Prostate gland (tissue), 2 donors: ENCODE measurements around the gene POTEB2. TPM values are rescaled to one million over a fixed set of nuclear protein-coding genes. Genes with fewer than 3 reads are reported as not detected.
"Not testable (repeated sequence)": the region's sequence is repeated elsewhere in the genome, so short reads cannot be mapped to it uniquely, and the experiment has no call there.

ENCODE experiments used
- DNase-seq: peaks from one replicate; pipeline ENCODE4 v3.0.0-alpha.2; 2019; ENCODE audit warnings: low spot score
- H3K27ac ChIP-seq, 2 donors: fragments of 200-600 bp; sonication (generic); 2 replicates each; pipeline ENCODE4 v1.5.1; 2017 to 2019
- H3K27me3 ChIP-seq: fragments of 200-600 bp; sonication (generic); replicated peaks from 2 replicates; pipeline ENCODE4 v1.5.1; 2019; ENCODE audit not compliant: insufficient read depth
- H3K36me3 ChIP-seq, 2 donors: fragments of 200-600 bp; sonication (generic); 1 replicate in 1 of 2; 2 replicates in 1 of 2; pipeline versions ENCODE4 v1.5.1 to v1.8.1; 2017 to 2019
- H3K4me1 ChIP-seq: fragments of 200-600 bp; sonication (generic); replicated peaks from 2 replicates; pipeline ENCODE4 v1.5.1; 2019
- H3K4me3 ChIP-seq, 2 donors: fragments of 200-600 bp; sonication (generic); 2 replicates each; pipeline ENCODE4 v1.5.1; 2017 to 2019
- H3K9me3 ChIP-seq: fragments of 200-600 bp; sonication (generic); 2 replicates; pipeline ENCODE4 v1.5.1; 2017
- WGBS: methylation state at CpG from one replicate; pipeline ENCODE4 v1.1.5; 2018; 5-methylcytosine and 5-hydroxymethylcytosine counted together
- intact Hi-C: fragments of 100-400 bp; cut with DNase I; formaldehyde crosslinking; loops from one replicate; pipeline ENCODE4 v1.14.2; 2022
- microRNA-seq: library from miRNA; unstranded; fragments of <30 nt; microRNA quantifications from one replicate; pipeline ENCODE4, GENCODE V29; 2016
- small RNA-seq, 2 donors: library from RNA; depleted of rRNA; stranded (forward); fragments of <200 nt; gene quantifications; one replicate each; pipeline ENCODE3, GENCODE V24; 2016
- total RNA-seq, 2 donors: library from RNA; depleted of rRNA; stranded (reverse); fragments of >200 nt; gene quantifications; one replicate each; pipeline ENCODE4 v1.1.0, GENCODE V29; 2016

Gene POTEB2
- not detected for total RNA-seq

DNA sequence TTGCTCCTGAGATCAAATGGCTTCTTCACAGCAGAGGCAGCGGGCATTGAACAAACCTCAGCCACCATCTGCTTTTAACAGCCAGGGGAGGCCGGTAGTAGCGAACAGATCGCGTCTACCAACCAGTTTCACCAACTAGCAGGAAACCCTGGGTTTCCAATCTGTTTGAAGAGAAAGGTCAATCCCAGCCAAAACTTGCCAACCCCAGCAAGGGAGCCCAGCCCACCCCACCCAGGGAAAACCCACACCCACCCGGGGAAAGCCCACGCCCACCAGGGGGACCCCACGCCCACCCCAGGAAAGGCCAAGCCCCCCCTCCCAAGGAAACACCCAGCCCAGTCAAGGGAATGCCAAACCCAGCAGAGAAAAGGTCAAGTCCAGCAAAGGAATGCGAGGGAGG lies at the start of gene POTEB2:
TSS of gene POTEB2 (minus strand) at position 101 of the 400 bp plus-strand sequence. CDS start at position 68, 33 bp downstream.
- no CpG with 5 or more reads among the region's 9 CpGs for WGBS
- intact Hi-C loops, H3K36me3 ChIP-seq, H3K4me1 ChIP-seq, DNase-seq, H3K27ac ChIP-seq, H3K4me3 ChIP-seq, H3K27me3 ChIP-seq, H3K9me3 ChIP-seq: not testable (repeated sequence)

DNA sequence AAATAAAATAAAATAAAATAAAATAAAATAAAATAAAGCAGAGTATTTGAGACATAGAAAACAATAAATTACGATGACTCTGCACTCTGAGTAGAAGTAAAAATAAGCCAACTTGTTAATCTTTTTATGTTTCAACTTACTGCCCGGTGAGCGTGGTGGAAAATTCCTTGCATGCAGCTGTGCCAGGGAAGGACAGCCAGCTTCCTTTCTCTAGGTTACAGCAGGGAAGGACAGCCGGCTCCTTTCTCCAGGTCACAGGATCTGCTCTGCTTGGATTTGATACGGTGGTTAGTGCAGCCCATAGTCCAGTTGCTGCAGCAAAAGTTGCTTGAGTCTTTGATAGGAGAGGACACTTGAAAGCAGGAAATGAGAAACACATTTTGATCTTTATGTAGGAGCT lies 13.8 kb upstream of the POTEB2 start:
- H3K27ac ChIP-seq, H3K4me3 ChIP-seq, DNase-seq, H3K4me1 ChIP-seq, intact Hi-C loops, H3K9me3 ChIP-seq, H3K27me3 ChIP-seq, H3K36me3 ChIP-seq: not testable (repeated sequence)
- WGBS: 83% methylated on average over 3 of the region's 5 CpGs

DNA sequence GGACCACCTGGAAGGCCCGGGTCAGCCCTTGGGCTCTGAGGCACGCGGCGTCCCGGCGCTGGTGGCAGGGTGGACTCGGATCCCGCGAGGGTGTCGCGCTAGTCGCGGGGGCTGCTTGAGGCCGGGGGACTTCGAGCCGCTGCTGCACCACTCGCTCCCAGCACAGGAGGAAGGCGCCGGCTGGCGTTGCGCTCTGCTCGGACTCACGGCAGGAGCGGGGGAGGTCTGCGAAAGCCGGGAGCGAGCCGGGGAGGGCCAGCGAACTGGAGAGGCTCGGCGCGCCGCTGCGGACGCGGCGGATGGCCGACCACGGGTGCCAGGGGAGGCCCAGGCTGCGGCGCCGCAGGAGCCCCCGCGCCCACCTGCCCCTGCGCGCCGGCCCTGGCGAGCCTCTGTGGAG lies 12.3 kb upstream of the POTEB2 start:
- no CpG with 5 or more reads among the region's 48 CpGs for WGBS
- DNase-seq, H3K4me3 ChIP-seq, intact Hi-C loops, H3K9me3 ChIP-seq, H3K27me3 ChIP-seq, H3K27ac ChIP-seq, H3K36me3 ChIP-seq, H3K4me1 ChIP-seq: not testable (repeated sequence)

DNA sequence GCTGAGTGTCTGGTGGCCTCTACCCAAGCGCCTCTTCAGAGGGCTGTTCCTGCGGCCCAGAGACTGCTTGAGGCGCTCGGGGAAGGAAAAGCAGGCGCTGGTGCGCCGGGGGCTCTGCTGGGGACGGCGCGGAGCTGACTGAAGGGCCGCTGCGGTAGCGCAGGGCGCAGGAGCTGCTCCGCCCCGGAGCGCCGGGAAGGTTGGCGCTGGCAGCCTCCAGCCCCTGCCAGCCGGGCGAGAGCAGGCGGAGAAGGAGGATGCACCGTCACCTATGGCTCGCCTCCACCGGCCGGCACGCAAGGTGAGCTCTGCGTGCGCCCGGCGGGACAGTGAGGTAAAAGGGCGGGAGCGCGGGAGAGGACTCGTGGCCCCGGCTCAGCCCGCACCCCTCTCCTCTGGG lies 11.7 kb upstream of the POTEB2 start:
- H3K36me3 ChIP-seq, H3K4me3 ChIP-seq, H3K4me1 ChIP-seq, H3K9me3 ChIP-seq, DNase-seq, H3K27ac ChIP-seq, H3K27me3 ChIP-seq, intact Hi-C loops: not testable (repeated sequence)
- WGBS: no CpG with 5 or more reads among the region's 37 CpGs

Small RNA genes within 50 kb of the gene (microRNA-seq; reads per million reads assigned to microRNA genes)
- gene MIR3118-2: not detected

Small RNA genes within 50 kb of the gene (small RNA-seq; reads per million reads assigned to genes)
- gene AC012414.2: 0 reads per million in 2 donors
- 0 reads per million in 2 donors for gene MIR3118-2
- gene RNU6-749P: 0 reads per million in 2 donors
- gene ZNF519P2: 0 reads per million in 2 donors
